Skin of body (tissue), 2 donors: ENCODE data around the gene TIMM21. TPM values are rescaled to one million over a fixed set of nuclear protein-coding genes. Genes with fewer than 3 reads are reported as not detected.

Experiments used
- DNase-seq: peaks from one replicate; lab custom pipeline; 2025; lab: John Stamatoyannopoulos, UW
- total RNA-seq: library from RNA; depleted of rRNA; stranded (reverse); fragments of >200 nt; gene quantifications from one replicate; pipeline ENCODE4 v1.2.3, GENCODE V29; 2014

The TIMM21 gene
- total RNA-seq, 1 donor from 2014 or later = 22.3 TPM

GRCh38 chr18:74190086-74190485 is 41.8 kb downstream of the TIMM21 start:
- DNase-seq = no peak

GRCh38 chr18:74191577-74191976 is 43.3 kb downstream of the TIMM21 start:
- DNase-seq = no peak

GRCh38 chr18:74194691-74195090 is 46.4 kb downstream of the TIMM21 start:
- DNase-seq = no peak

GRCh38 chr18:74196220-74197119 is 48.1 kb downstream of the TIMM21 start:
- DNase-seq = peak; percentile 80

GRCh38 chr18:74197705-74198341 is 49.5 kb downstream of the TIMM21 start:
- DNase-seq = no peak

- no peak for DNase-seq
These were observed 50.1 kb downstream of the TIMM21 start for GRCh38 chr18:74198453-74198852.

GRCh38 chr18:74200780-74201179 is 52.5 kb downstream of the TIMM21 start:
- DNase-seq = no peak

- no peak for DNase-seq
These were observed 55.5 kb downstream of the TIMM21 start for GRCh38 chr18:74203811-74204210.

- no peak for DNase-seq
These were observed 56.3 kb downstream of the TIMM21 start for GRCh38 chr18:74204526-74205152.

Other genes with a start within 250 kb of the TIMM21 start
- gene FBXO15, start 689 bp upstream of the TIMM21 start, total RNA-seq = 1.5 TPM
- 82.0 TPM for gene CYB5A, start 143.4 kb downstream of the TIMM21 start, total RNA-seq
- gene C18orf63, start 167.3 kb downstream of the TIMM21 start, total RNA-seq = not detected